Progenitor cell of endocrine pancreas (in vitro differentiated cells): ENCODE measurements around the gene KRTAP9-8. TPM values are rescaled to one million over a fixed set of nuclear protein-coding genes. Genes with fewer than 3 reads are reported as not detected.
"Not testable (repeated sequence)": the region's sequence is repeated elsewhere in the genome, so short reads cannot be mapped to it uniquely, and the experiment has no call there.

Experiments
- DNase-seq: peaks from one replicate; pipeline ENCODE4 v3.0.0; 2021; ENCODE audit warnings: low spot score; ENCODE audit not compliant: unreplicated experiment
- H3K27ac Mint-ChIP-seq: 2 replicates; pipeline ENCODE4 v1.8.0; 2021; ENCODE audit warnings: mild to moderate bottlenecking, moderate library complexity, mixed read lengths
- H3K27me3 Mint-ChIP-seq: 2 replicates; pipeline ENCODE4 v1.8.0; 2021; ENCODE audit warnings: mixed read lengths
- H3K36me3 Mint-ChIP-seq: 2 replicates; pipeline ENCODE4 v1.8.0; 2022; ENCODE audit warnings: mixed read lengths; ENCODE audit not compliant: insufficient read depth
- H3K4me1 Mint-ChIP-seq: 2 replicates; pipeline ENCODE4 v1.8.0; 2021; ENCODE audit warnings: low read depth, mixed read lengths
- H3K4me3 Mint-ChIP-seq: 2 replicates; pipeline ENCODE4 v1.8.0; 2021; ENCODE audit warnings: low read depth, mild to moderate bottlenecking, moderate library complexity, mixed read lengths
- H3K9me3 Mint-ChIP-seq: 2 replicates; pipeline ENCODE4 v1.8.0; 2021; ENCODE audit warnings: low read depth, mixed read lengths
- long read RNA-seq: library from polyadenylated mRNA; unstranded; transcript quantifications from one replicate; pipeline ENCODE4 v2.0.0, GENCODE V29; 2020
- total RNA-seq: library from RNA; stranded (reverse); gene quantifications from 2 replicates; pipeline ENCODE4 v1.2.1, GENCODE V29; 2021
- TF ChIP-seq, protein P1 (sequence below): fragments of 200-600 bp; sonication (generic); IDR thresholded peaks from one replicate; pipeline ENCODE4 v1.5.0; 2021; ENCODE audit warnings: antibody characterized with exemption, mild to moderate bottlenecking; ENCODE audit not compliant: unreplicated experiment

KRTAP9-8 gene, protein sequence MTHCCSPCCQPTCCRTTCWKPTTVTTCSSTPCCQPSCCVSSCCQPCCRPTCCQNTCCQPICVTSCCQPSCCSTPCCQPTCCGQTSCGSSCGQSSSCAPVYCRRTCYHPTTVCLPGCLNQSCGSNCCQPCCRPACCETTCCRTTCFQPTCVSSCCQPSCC
- not detected in 2 replicates for total RNA-seq
- long read RNA-seq, result 0 reads

DNA sequence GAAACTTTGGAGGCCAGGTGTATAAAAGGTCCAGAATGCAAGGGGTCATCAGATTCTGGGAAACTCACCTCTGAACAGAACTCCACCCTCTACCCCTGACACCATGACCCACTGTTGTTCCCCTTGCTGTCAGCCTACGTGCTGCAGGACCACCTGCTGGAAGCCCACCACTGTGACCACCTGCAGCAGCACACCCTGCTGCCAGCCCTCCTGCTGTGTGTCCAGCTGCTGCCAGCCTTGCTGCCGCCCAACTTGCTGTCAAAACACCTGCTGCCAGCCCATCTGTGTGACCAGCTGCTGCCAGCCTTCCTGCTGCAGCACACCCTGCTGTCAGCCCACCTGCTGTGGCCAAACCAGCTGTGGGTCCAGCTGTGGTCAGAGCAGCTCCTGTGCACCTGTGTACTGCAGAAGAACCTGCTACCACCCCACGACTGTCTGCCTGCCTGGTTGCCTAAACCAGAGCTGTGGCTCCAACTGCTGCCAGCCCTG, at the start of gene KRTAP9-8:
TSS of gene KRTAP9-8 (plus strand) at position 51 of the 489 bp plus-strand sequence. CDS start at position 104, 53 bp downstream.
- H3K4me3 Mint-ChIP-seq, DNase-seq, H3K27ac Mint-ChIP-seq, H3K36me3 Mint-ChIP-seq, H3K4me1 Mint-ChIP-seq: not testable (repeated sequence)
- H3K9me3 Mint-ChIP-seq, result peaks cover 20% of the 10 kb centered on the region
- H3K27me3 Mint-ChIP-seq, result peaks cover 50% of the 10 kb centered on the region

DNA sequence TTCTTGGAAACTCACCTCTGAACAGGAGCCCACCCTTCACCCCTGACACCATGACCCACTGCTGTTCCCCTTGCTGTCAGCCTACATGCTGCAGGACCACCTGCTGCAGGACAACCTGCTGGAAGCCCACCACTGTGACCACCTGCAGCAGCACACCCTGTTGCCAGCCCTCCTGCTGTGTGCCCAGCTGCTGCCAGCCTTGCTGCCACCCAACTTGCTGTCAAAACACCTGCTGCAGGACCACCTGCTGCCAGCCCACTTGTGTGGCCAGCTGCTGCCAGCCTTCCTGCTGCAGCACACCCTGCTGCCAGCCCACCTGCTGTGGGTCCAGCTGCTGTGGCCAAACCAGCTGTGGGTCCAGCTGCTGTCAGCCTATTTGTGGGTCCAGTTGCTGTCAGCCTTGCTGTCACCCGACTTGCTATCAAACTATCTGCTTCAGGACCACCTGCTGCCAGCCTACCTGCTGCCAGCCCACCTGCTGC, 47.9 kb upstream of the KRTAP9-8 start, which contains the start of gene KRTAP9-1:
TSS of gene KRTAP9-1 (plus strand) at position 51 of the 482 bp plus-strand sequence. CDS start at position 51, 0 bp downstream.
- not testable (repeated sequence) for DNase-seq, H3K4me3 Mint-ChIP-seq, H3K9me3 Mint-ChIP-seq, H3K4me1 Mint-ChIP-seq, H3K36me3 Mint-ChIP-seq, H3K27ac Mint-ChIP-seq
- peaks cover 22% of the 10 kb centered on the region for H3K27me3 Mint-ChIP-seq

DNA sequence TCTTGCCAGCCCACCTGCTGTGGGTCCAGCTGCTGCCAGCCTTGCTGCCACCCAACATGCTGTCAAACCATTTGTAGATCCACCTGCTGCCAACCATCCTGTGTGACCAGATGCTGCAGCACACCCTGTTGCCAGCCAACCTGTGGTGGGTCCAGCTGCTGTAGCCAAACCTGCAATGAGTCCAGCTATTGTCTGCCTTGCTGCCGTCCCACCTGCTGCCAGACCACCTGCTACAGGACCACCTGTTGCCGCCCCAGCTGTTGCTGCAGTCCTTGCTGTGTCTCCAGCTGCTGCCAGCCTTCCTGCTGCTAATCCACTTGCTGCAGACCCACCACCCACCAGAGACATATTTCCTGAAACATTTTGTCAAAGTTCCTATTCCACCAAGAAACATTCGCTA, 47.5 kb upstream of the KRTAP9-8 start:
- Mint-ChIP-seq H3K27me3 (peaks cover 22% of the 10 kb centered on the region), H3K27ac (no peak overlapping the region), H3K4me1 (no peaks in the 10 kb centered on the region), H3K36me3 (no peaks in the 10 kb centered on the region), H3K9me3 (peaks cover 6% of the 10 kb centered on the region), H3K4me3 (no peak overlapping the region)
- no peak for DNase-seq
- TF ChIP-seq, protein P1, sequence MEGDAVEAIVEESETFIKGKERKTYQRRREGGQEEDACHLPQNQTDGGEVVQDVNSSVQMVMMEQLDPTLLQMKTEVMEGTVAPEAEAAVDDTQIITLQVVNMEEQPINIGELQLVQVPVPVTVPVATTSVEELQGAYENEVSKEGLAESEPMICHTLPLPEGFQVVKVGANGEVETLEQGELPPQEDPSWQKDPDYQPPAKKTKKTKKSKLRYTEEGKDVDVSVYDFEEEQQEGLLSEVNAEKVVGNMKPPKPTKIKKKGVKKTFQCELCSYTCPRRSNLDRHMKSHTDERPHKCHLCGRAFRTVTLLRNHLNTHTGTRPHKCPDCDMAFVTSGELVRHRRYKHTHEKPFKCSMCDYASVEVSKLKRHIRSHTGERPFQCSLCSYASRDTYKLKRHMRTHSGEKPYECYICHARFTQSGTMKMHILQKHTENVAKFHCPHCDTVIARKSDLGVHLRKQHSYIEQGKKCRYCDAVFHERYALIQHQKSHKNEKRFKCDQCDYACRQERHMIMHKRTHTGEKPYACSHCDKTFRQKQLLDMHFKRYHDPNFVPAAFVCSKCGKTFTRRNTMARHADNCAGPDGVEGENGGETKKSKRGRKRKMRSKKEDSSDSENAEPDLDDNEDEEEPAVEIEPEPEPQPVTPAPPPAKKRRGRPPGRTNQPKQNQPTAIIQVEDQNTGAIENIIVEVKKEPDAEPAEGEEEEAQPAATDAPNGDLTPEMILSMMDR, result no peak

DNA sequence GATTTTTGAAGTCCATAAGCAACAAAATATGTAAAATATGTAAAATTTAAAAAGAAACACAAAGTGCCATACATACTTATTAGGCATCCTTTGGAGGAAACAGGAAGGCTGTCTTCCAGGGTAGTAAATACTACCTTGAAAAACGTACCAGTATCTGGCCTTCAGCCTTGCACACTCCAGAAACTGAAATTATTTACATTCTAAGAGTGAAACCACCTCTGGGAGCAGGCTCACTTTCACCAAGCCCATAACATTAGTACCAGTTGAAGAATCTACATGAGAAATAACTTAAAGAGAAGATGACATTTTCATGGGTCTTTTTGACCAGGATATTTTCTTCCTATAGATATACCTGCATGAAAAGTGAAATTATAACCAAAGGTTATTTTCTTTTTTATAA, 41.7 kb upstream of the KRTAP9-8 start:
- Mint-ChIP-seq H3K27me3 (peaks cover 18% of the 10 kb centered on the region), H3K4me3 (no peak overlapping the region), H3K9me3 (peaks cover 11% of the 10 kb centered on the region), H3K36me3 (no peaks in the 10 kb centered on the region), H3K27ac (no peak overlapping the region), H3K4me1 (no peaks in the 10 kb centered on the region)
- DNase-seq, result no peak
- TF ChIP-seq, protein P1, result no peak

DNA sequence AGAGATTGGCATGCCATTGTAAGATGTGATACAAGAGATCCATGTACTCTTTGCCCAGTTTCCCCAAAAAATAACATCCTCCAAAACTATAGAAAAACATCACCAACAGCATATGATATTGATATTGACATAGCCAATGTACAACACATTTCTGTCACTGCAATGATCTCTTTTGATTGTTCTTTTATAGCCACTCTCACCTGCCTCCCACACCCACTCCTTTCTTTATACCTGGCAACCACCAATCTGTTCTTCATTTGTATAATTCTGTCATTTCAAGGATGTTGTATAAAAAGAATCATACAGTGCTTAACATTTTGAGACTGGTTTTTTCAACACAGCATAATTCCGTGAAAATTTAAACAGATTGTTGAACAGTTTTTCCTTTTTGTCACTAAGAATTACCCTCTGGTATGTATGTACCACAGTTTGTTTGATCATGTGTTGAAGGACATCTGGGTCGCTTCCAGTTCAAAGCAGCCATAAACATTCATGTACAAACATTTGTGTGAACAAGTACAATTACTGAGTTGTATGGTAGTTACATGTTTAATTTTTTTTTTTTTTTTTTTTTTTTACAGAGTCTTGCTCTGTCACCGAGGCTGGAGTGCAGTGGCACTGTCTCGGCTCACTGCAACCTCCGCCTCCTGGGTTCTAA, 38.2 kb upstream of the KRTAP9-8 start:
- DNase-seq, result no peak
- TF ChIP-seq, protein P1, result no peak
- H3K27ac Mint-ChIP-seq, result no peak overlapping the region
- H3K4me3 Mint-ChIP-seq, result no peak overlapping the region
- peaks cover 14% of the 10 kb centered on the region for H3K27me3 Mint-ChIP-seq
- no peaks in the 10 kb centered on the region for H3K36me3 Mint-ChIP-seq
- H3K4me1 Mint-ChIP-seq, result no peaks in the 10 kb centered on the region
- peaks cover 8% of the 10 kb centered on the region for H3K9me3 Mint-ChIP-seq

DNA sequence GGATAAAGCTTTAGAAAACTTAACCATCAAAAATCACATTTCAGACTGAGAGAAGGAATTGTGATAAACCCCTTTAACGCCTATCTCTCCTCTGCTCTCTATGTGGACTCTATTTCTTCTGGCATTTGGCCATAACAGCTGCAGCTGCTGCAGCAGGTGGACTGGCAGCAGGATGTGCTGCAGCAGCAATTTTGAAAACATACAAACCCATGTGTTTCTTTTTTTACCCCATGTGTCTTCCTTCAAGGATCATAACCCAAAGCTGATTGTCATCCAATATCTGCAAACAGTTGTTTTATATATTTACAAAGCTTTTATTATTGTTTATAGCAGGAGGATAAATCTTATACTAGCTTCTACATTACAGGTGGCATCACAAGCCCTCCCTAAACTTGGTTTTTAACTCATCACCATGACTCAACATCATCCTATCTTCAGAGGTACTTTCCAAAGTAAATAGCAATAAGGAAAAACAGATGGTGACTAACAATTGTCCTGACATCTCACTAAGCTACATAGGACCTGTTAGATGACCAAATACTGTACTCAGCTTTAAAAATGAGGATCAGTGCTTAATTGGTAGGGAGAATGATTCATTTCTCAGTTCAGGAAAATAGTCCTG, 25.8 kb upstream of the KRTAP9-8 start:
- peaks cover 2% of the 10 kb centered on the region for H3K4me1 Mint-ChIP-seq

More for the DNA sequence above, 25.8 kb upstream of the KRTAP9-8 start:
- H3K27me3 Mint-ChIP-seq, result peaks cover 6% of the 10 kb centered on the region
- no peaks in the 10 kb centered on the region for H3K36me3 Mint-ChIP-seq
- H3K4me3 Mint-ChIP-seq, result no peak overlapping the region
- no peak for DNase-seq
- peaks cover 16% of the 10 kb centered on the region for H3K9me3 Mint-ChIP-seq
- TF ChIP-seq, protein P1, result no peak
- no peak overlapping the region for H3K27ac Mint-ChIP-seq
